Natural killer cell treated with Interleukin-12 subunit alpha and Interleukin-12 subunit beta and Interleukin-15 and Interleukin-18, amount 100 ng/mL, for 72 hours (primary cell): Measurements from ENCODE around the gene NPC1. TPM values are rescaled to one million over a fixed set of nuclear protein-coding genes. Genes with fewer than 3 reads are reported as not detected.

ENCODE experiments used
- ATAC-seq, 2 donors: fragments of 150-1000 bp; cut with Tn5 transposase in 1 of 2; sonication (Bioruptor Pico), chemical (Tn5 transposase) in 1 of 2; 2 replicates each; pipeline ENCODE4 v1.10.0; 2021
- DNase-seq: peaks from one replicate; pipeline ENCODE4 v3.0.0; 2022; ENCODE audit warnings: low spot score
- H3K27ac Mint-ChIP-seq, 2 donors: 1 replicate in 1 of 2; 2 replicates in 1 of 2; pipeline ENCODE4 v1.8.0; 2022; ENCODE audit warnings: mixed read lengths in 2 of 2, mild to moderate bottlenecking in 1 of 2, moderate library complexity in 1 of 2
- H3K27me3 Mint-ChIP-seq, 2 donors: 1 replicate in 1 of 2; 2 replicates in 1 of 2; pipeline ENCODE4 v1.8.0; 2022; ENCODE audit warnings: mixed read lengths in 2 of 2
- H3K36me3 Mint-ChIP-seq: one replicate; pipeline ENCODE4 v1.8.0; 2022; ENCODE audit warnings: mixed read lengths
- H3K4me1 Mint-ChIP-seq, 2 donors: 1 replicate in 1 of 2; 2 replicates in 1 of 2; pipeline ENCODE4 v1.8.0; 2022; ENCODE audit warnings: low read depth in 2 of 2, mixed read lengths in 2 of 2, mild to moderate bottlenecking in 1 of 2
- H3K4me3 Mint-ChIP-seq: one replicate; pipeline ENCODE4 v1.8.0; 2022; ENCODE audit warnings: mixed read lengths
- H3K9me3 Mint-ChIP-seq: 2 replicates; pipeline ENCODE4 v1.8.0; 2022; ENCODE audit warnings: mixed read lengths
- total RNA-seq, 2 donors: library from RNA; stranded (reverse); gene quantifications; one replicate each; pipeline ENCODE4 v1.2.3, GENCODE V29; 2022

NPC1 gene
- total RNA-seq, 2 donors from 2014 or later, result 87.6 to 88.3 TPM

GRCh38 chr18:23541349-23542093 lies 44.8 kb downstream of the NPC1 start:
- Mint-ChIP-seq H3K4me3 (peak overlapping the region; percentile 77), H3K27ac (peak overlapping the region; percentile 71 to 94), H3K4me1 (peaks cover 28 to 34% of the 10 kb centered on the region in 2 donors), H3K9me3 (no peaks in the 10 kb centered on the region), H3K27me3 (no peaks in the 10 kb centered on the region), H3K36me3 (peaks cover 47% of the 10 kb centered on the region)
- ATAC-seq (peak in 1 of 2 donors; percentile 75), DNase-seq (no peak)

GRCh38 chr18:23540867-23541266 lies 45.4 kb downstream of the NPC1 start:
- DNase-seq (no peak), ATAC-seq (peak; percentile 81)
- peak overlapping the region; percentile 71 to 94 for H3K27ac Mint-ChIP-seq
- H3K36me3 Mint-ChIP-seq, result peaks cover 48% of the 10 kb centered on the region
- peaks cover 25 to 30% of the 10 kb centered on the region in 2 donors for H3K4me1 Mint-ChIP-seq
- no peaks in the 10 kb centered on the region for H3K27me3 Mint-ChIP-seq
- no peaks in the 10 kb centered on the region for H3K9me3 Mint-ChIP-seq
- peak overlapping the region; percentile 77 for H3K4me3 Mint-ChIP-seq

DNA sequence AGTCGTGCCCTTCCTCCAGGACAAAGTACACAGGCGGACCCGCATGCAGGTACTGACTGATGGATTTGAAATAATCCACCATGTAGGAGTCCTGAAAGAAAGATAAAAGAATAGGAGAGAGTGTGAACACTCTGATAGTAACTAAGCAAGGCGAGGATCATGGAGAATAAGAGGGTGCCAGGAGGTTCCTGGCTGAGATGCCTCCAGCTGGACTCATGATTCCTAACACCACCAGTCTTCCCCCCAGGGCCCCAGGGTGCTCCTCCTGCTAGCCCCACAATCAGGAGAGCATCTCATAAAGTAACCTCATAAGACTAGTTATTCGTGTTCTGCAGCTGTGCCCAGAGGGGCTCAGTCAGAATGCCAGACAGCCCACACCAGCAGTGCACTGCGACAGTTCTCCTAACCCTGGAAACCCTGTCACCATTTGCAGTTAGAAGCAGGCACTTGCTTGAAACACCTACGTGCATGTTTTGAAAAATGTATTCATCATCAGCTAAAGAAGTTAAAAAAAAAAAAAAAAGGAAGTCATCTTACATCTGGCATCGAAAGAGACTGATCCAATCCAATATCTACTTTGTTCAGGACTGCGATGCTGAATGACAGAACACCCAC lies 46.3 kb downstream of the NPC1 start:
- Mint-ChIP-seq H3K27ac (peak overlapping the region; percentile 71 to 94), H3K27me3 (no peaks in the 10 kb centered on the region), H3K9me3 (no peaks in the 10 kb centered on the region), H3K4me3 (peak overlapping the region; percentile 77), H3K4me1 (peaks cover 25 to 32% of the 10 kb centered on the region in 2 donors), H3K36me3 (peaks cover 49% of the 10 kb centered on the region)
- no peak for DNase-seq
- no peak for ATAC-seq

- Mint-ChIP-seq H3K4me3 (no peak overlapping the region), H3K9me3 (no peaks in the 10 kb centered on the region)
Measured at GRCh38 chr18:23539296-23539695, 47.0 kb downstream of the NPC1 start.

DNA sequence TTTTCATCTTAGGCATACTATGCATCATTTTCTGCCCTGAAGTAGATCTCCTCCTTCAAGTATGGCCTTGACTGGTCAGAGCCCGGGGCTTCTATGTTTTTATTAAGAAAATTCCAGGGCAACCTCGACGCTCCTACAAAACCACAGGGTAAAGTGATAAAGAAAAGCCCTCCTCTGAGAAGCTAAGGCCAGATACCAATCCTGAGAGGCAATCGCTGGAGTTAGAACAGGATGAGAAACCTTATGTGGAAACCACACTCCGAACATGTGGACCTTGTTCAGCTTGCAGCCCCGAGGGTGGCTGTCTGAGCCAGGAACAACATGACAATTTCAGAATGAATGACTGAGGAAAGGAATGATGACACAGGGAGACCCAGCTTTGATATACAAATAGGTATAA lies 47.4 kb downstream of the NPC1 start:
- H3K27me3 Mint-ChIP-seq, result no peaks in the 10 kb centered on the region
- DNase-seq, result no peak
- H3K36me3 Mint-ChIP-seq, result peaks cover 42% of the 10 kb centered on the region
- no peaks in the 10 kb centered on the region for H3K9me3 Mint-ChIP-seq
- ATAC-seq, result no peak
- H3K4me1 Mint-ChIP-seq, result peaks cover 25 to 32% of the 10 kb centered on the region in 2 donors
- H3K4me3 Mint-ChIP-seq, result no peak overlapping the region
- peak overlapping the region; percentile 71 to 94 for H3K27ac Mint-ChIP-seq

More at GRCh38 chr18:23539296-23539695, 47.0 kb downstream of the NPC1 start:
- no peak for ATAC-seq
- peak overlapping the region; percentile 71 to 94 for H3K27ac Mint-ChIP-seq
- peaks cover 43% of the 10 kb centered on the region for H3K36me3 Mint-ChIP-seq
- H3K27me3 Mint-ChIP-seq, result no peaks in the 10 kb centered on the region
- peaks cover 25 to 32% of the 10 kb centered on the region in 2 donors for H3K4me1 Mint-ChIP-seq
- DNase-seq, result no peak

GRCh38 chr18:23538001-23538400 lies 48.3 kb downstream of the NPC1 start:
- no peaks in the 10 kb centered on the region for H3K27me3 Mint-ChIP-seq
- no peak for ATAC-seq
- no peak for DNase-seq
- H3K36me3 Mint-ChIP-seq, result peaks cover 38% of the 10 kb centered on the region
- peaks cover 25 to 32% of the 10 kb centered on the region in 2 donors for H3K4me1 Mint-ChIP-seq
- H3K27ac Mint-ChIP-seq, result peak overlapping the region; percentile 18 to 73
- no peaks in the 10 kb centered on the region for H3K9me3 Mint-ChIP-seq
- no peak overlapping the region for H3K4me3 Mint-ChIP-seq

- ATAC-seq, result no peak
- no peak for DNase-seq
- Mint-ChIP-seq H3K27ac (peak overlapping the region; percentile 18 to 73), H3K27me3 (no peaks in the 10 kb centered on the region), H3K4me1 (peaks cover 25 to 27% of the 10 kb centered on the region in 2 donors), H3K36me3 (peaks cover 33% of the 10 kb centered on the region), H3K4me3 (no peak overlapping the region), H3K9me3 (no peaks in the 10 kb centered on the region)
Measured at GRCh38 chr18:23537274-23537673, 49.0 kb downstream of the NPC1 start.

GRCh38 chr18:23536204-23536603 lies 50.1 kb downstream of the NPC1 start:
- H3K4me1 Mint-ChIP-seq, result peaks cover 17 to 21% of the 10 kb centered on the region in 2 donors
- ATAC-seq (no peak), DNase-seq (no peak)
- H3K9me3 Mint-ChIP-seq, result no peaks in the 10 kb centered on the region
- H3K27ac Mint-ChIP-seq, result peak overlapping the region in 1 of 2 donors; percentile 77
- no peak overlapping the region for H3K4me3 Mint-ChIP-seq
- peaks cover 31% of the 10 kb centered on the region for H3K36me3 Mint-ChIP-seq
- H3K27me3 Mint-ChIP-seq, result no peaks in the 10 kb centered on the region

GRCh38 chr18:23534276-23534675 lies 52.0 kb downstream of the NPC1 start:
- Mint-ChIP-seq H3K9me3 (no peaks in the 10 kb centered on the region), H3K27ac (peak overlapping the region in 1 of 2 donors; percentile 77), H3K27me3 (no peaks in the 10 kb centered on the region), H3K36me3 (peaks cover 23% of the 10 kb centered on the region), H3K4me3 (no peak overlapping the region), H3K4me1 (peaks cover 11 to 12% of the 10 kb centered on the region in 2 donors)
- ATAC-seq, result no peak
- no peak for DNase-seq

DNA sequence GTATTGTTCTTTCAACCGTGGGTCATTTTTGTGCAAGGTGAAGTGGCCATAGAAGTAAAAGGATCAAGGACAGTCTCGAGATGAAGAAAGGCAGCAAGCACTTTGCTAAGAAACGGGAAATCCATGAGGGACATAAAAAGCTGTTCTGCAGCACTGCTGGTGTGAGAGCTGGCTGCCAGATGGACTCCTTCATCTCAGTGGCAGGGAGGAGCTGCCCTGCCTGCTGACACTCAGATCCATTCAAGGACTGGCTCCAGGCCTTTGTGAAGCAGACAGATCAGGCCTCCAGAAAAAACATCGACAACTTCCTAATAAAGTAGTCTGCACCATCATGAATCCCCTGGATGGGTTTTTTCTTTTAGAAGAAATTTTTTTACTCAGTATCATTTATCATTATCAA lies 53.5 kb downstream of the NPC1 start:
- DNase-seq, result no peak
- Mint-ChIP-seq H3K36me3 (peaks cover 19% of the 10 kb centered on the region), H3K9me3 (no peaks in the 10 kb centered on the region), H3K4me1 (peaks cover 16% of the 10 kb centered on the region in 2 donors), H3K27me3 (no peaks in the 10 kb centered on the region), H3K27ac (peak overlapping the region; percentile 37 to 66), H3K4me3 (no peak overlapping the region)
- ATAC-seq, result no peak

GRCh38 chr18:23531912-23532311 lies 54.4 kb downstream of the NPC1 start:
- Mint-ChIP-seq H3K36me3 (peaks cover 15% of the 10 kb centered on the region), H3K4me1 (peaks cover 12 to 16% of the 10 kb centered on the region in 2 donors), H3K4me3 (no peak overlapping the region), H3K9me3 (no peaks in the 10 kb centered on the region), H3K27me3 (no peaks in the 10 kb centered on the region), H3K27ac (peak overlapping the region; percentile 37 to 66)
- ATAC-seq, result no peak
- no peak for DNase-seq

- Mint-ChIP-seq H3K36me3 (peaks cover 15% of the 10 kb centered on the region), H3K4me3 (no peak overlapping the region), H3K27me3 (no peaks in the 10 kb centered on the region), H3K4me1 (peaks cover 11 to 16% of the 10 kb centered on the region in 2 donors), H3K27ac (peak overlapping the region; percentile 53 to 84), H3K9me3 (no peaks in the 10 kb centered on the region)
- DNase-seq (no peak), ATAC-seq (no peak)
Measured at GRCh38 chr18:23530195-23530594, 56.1 kb downstream of the NPC1 start.

GRCh38 chr18:23529604-23530003 lies 56.7 kb downstream of the NPC1 start:
- Mint-ChIP-seq H3K4me1 (peaks cover 10 to 16% of the 10 kb centered on the region in 2 donors), H3K27ac (peak overlapping the region; percentile 53 to 84), H3K27me3 (no peaks in the 10 kb centered on the region), H3K4me3 (no peak overlapping the region), H3K36me3 (peaks cover 16% of the 10 kb centered on the region), H3K9me3 (no peaks in the 10 kb centered on the region)
- DNase-seq (no peak), ATAC-seq (peak in 1 of 2 donors; percentile 71)
